Measurements from ENCODE around the gene TUBG2.

Gene TUBG2

GRCh38 chr17:42698736-42699414 is 39.8 kb downstream of the TUBG2 start (continued):
- no peak for TF ChIP-seq BACH2 (CRISPR knock-in tag; IDR thresholded peaks at IDR 0.05; ENCODE audit: borderline replicate concordance)

- ATAC-seq: no peak
- no peak for TF ChIP-seq CSRNP3 (CRISPR knock-in tag; IDR thresholded peaks at IDR 0.05)
- TF ChIP-seq ZFP30 (CRISPR knock-in tag; IDR thresholded peaks at IDR 0.05): no peak
- TF ChIP-seq PPARA (CRISPR knock-in tag; IDR thresholded peaks at IDR 0.05; ENCODE audit: borderline replicate concordance): no peak
- TF ChIP-seq SNAI2 (CRISPR knock-in tag; IDR thresholded peaks at IDR 0.05): no peak
- no peak for TF ChIP-seq TOX (CRISPR knock-in tag; IDR thresholded peaks at IDR 0.05; ENCODE audit: borderline replicate concordance)
- TF ChIP-seq GLIS3 (CRISPR knock-in tag; IDR thresholded peaks at IDR 0.05): no peak
- TF ChIP-seq ZC3H10 (CRISPR knock-in tag; IDR thresholded peaks at IDR 0.05): no peak
Measured at GRCh38 chr17:42699415-42699740, 40.3 kb downstream of the TUBG2 start.

GRCh38 chr17:42700586-42701289 is 41.7 kb downstream of the TUBG2 start:
- no peak for ATAC-seq
- TF ChIP-seq TSHZ2 (CRISPR knock-in tag; IDR thresholded peaks at IDR 0.05) (no peak), PATZ1 (CRISPR knock-in tag; IDR thresholded peaks at IDR 0.05; ENCODE audit: borderline replicate concordance) (no peak), ISL1 (CRISPR knock-in tag; IDR thresholded peaks at IDR 0.05) (no peak)

GRCh38 chr17:42702446-42702845 is 43.4 kb downstream of the TUBG2 start:
- no peak for ATAC-seq
- TF ChIP-seq TOX (CRISPR knock-in tag; IDR thresholded peaks at IDR 0.05; ENCODE audit: borderline replicate concordance): no peak
- no peak for TF ChIP-seq RARB (CRISPR knock-in tag; IDR thresholded peaks at IDR 0.05)
- no peak for TF ChIP-seq SNAI2 (CRISPR knock-in tag; IDR thresholded peaks at IDR 0.05)
- TF ChIP-seq ZFP3 (CRISPR knock-in tag; IDR thresholded peaks at IDR 0.05): no peak
- TF ChIP-seq ESRRG (CRISPR knock-in tag; IDR thresholded peaks at IDR 0.05): no peak
- TF ChIP-seq CSDC2 (CRISPR knock-in tag; IDR thresholded peaks at IDR 0.05): no peak
- no peak for TF ChIP-seq ISL1 (CRISPR knock-in tag; IDR thresholded peaks at IDR 0.05)
- TF ChIP-seq CSRNP3 (CRISPR knock-in tag; IDR thresholded peaks at IDR 0.05): no peak
- no peak for TF ChIP-seq TCF4 (CRISPR knock-in tag; IDR thresholded peaks at IDR 0.05; ENCODE audit: borderline replicate concordance)
- no peak for TF ChIP-seq ARNTL (CRISPR knock-in tag; IDR thresholded peaks at IDR 0.05; ENCODE audit: borderline replicate concordance, low read depth)
- no peak for TF ChIP-seq ZC3H10 (CRISPR knock-in tag; IDR thresholded peaks at IDR 0.05)

GRCh38 chr17:42704490-42704836 is 45.4 kb downstream of the TUBG2 start:
- ATAC-seq: no peak
- TF ChIP-seq TSHZ2 (CRISPR knock-in tag; IDR thresholded peaks at IDR 0.05) (no peak), ZNF70 (CRISPR knock-in tag; IDR thresholded peaks at IDR 0.05) (no peak)
